IPS-20b (cell line): ENCODE results near the gene TCEAL4.

Experiments
- H3K27ac ChIP-seq: one replicate; pipeline ENCODE4 v1.5.1; 2013; ENCODE audit warnings: low read length
- H3K27me3 ChIP-seq: 2 replicates; pipeline ENCODE4 v1.6.1; 2013; ENCODE audit warnings: mild to moderate bottlenecking, low read length, inconsistent platforms; ENCODE audit not compliant: insufficient read depth
- H3K36me3 ChIP-seq: 2 replicates; pipeline ENCODE4 v1.6.1; 2013; ENCODE audit warnings: low read depth, mild to moderate bottlenecking, inconsistent platforms, low read length, moderate library complexity; ENCODE audit not compliant: insufficient read depth
- H3K4me1 ChIP-seq: 2 replicates; pipeline ENCODE4 v1.6.1; 2013; ENCODE audit warnings: mild to moderate bottlenecking, control low read depth, inconsistent platforms, low read length, moderate library complexity; ENCODE audit not compliant: insufficient read depth
- H3K4me3 ChIP-seq: 2 replicates; pipeline ENCODE4 v1.5.1; 2013; ENCODE audit warnings: mild to moderate bottlenecking, low read length, inconsistent platforms
- H3K9ac ChIP-seq: 2 replicates; pipeline ENCODE4 v1.6.1; 2013; ENCODE audit warnings: low read depth, mild to moderate bottlenecking, inconsistent platforms, low read length, moderate library complexity
- H3K9me3 ChIP-seq: 2 replicates; pipeline ENCODE4 v1.6.1; 2013; ENCODE audit warnings: mild to moderate bottlenecking, low read depth, low read length, inconsistent platforms; ENCODE audit not compliant: insufficient read depth

Gene TCEAL4

DNA sequence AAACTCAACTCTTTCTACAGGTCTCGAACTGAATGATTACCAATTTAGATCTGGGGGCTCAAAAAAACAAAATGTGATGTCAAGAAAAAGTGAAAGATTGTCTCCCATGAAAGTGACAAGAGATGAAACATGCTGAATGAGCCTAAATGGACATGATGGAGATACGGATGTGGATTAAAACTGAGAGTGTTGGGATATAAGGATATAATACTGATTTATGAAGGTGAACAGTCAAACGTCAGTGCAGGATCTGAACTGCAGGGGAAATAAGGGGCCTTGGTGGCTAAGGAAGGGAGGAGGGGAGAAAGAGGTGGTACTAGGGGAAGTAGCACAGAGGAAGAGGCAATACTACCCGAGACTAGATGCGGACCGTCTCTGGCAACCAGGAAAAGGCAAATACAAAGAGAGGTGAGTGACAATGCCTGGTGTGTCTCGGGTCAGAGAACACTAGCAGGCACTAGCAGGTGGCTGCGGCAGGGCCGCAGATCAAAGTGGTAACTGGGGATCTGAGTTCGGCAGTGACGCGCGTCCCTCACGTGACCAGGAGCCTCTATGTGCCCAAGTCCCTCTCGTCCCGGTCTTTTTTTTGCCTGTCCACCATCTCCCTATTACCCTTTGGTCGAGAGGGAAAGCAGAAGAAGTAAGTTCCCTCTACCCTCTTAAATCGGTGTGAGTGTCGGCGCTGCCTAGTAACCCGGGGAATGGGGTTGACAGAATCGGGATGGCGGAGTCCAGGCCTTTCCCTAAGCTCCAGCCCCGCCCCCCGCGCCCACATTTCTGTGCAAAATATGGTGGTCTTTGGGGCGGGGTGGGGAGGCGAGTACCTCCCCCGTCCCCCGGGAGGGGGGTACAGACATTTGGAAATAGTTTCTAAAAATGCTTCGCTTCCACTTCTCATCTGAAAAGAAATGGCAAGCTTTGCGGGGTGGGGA, 43.3 kb downstream of the TCEAL4 start, which contains the start of gene TCEAL1:
TCEAL1 (plus strand) TSS at position 590 of the 932 bp plus-strand sequence. CDS start 942 bp downstream, outside the sequence.
- no peaks in the 10 kb centered on the region for H3K4me1 ChIP-seq
- peak within 1 kb of the TSS; percentile 88 for H3K4me3 ChIP-seq
- no peaks in the 10 kb centered on the region for H3K27me3 ChIP-seq
- no peaks in the 10 kb centered on the region for H3K36me3 ChIP-seq
- H3K9ac ChIP-seq, result peak within 1 kb of the TSS; percentile 83; the same call in 1 of the 2 replicates
- H3K27ac ChIP-seq, result no peak within 1 kb of the TSS
- H3K9me3 ChIP-seq, result no peaks in the 10 kb centered on the region

- Histone ChIP-seq H3K36me3 (no peaks in the 10 kb centered on the region), H3K4me3 (peak overlapping the region; percentile 88), H3K9me3 (no peaks in the 10 kb centered on the region), H3K9ac (peak overlapping the region; percentile 83; the same call in 1 of the 2 replicates), H3K4me1 (no peaks in the 10 kb centered on the region), H3K27me3 (no peaks in the 10 kb centered on the region), H3K27ac (no peak overlapping the region)
Observed at GRCh38 chrX:103629318-103630170, 44.2 kb downstream of the TCEAL4 start.

DNA sequence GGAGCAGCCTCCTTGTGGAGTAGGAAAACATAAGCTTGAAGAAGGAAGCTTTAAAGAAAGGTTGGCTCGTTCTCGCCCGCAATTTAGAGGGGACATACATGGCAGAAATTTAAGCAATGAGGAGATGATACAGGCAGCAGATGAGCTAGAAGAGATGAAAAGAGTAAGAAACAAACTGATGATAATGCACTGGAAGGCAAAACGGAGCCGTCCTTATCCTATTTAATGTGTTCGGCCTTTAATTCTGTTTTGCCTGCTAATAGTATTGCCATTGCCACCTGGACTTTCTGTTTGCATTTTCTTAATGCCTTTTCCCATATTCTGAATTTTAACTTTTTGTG, 44.8 kb downstream of the TCEAL4 start:
- Histone ChIP-seq H3K4me1 (no peaks in the 10 kb centered on the region), H3K36me3 (no peaks in the 10 kb centered on the region), H3K27ac (no peak overlapping the region), H3K9ac (peak overlapping the region; percentile 83; the same call in 1 of the 2 replicates), H3K4me3 (peak overlapping the region; percentile 88), H3K9me3 (no peaks in the 10 kb centered on the region), H3K27me3 (no peaks in the 10 kb centered on the region)

- H3K36me3 ChIP-seq, result no peaks in the 10 kb centered on the region
- H3K4me3 ChIP-seq, result no peak overlapping the region
- no peak overlapping the region for H3K9ac ChIP-seq
Observed at GRCh38 chrX:103631145-103631544, 45.8 kb downstream of the TCEAL4 start.

GRCh38 chrX:103635436-103635835, 50.1 kb downstream of the TCEAL4 start:
- H3K4me1 ChIP-seq, result no peaks in the 10 kb centered on the region

More at GRCh38 chrX:103631145-103631544, 45.8 kb downstream of the TCEAL4 start:
- H3K27ac ChIP-seq, result no peak overlapping the region
- no peaks in the 10 kb centered on the region for H3K4me1 ChIP-seq
- no peaks in the 10 kb centered on the region for H3K9me3 ChIP-seq
- H3K27me3 ChIP-seq, result no peaks in the 10 kb centered on the region

More at GRCh38 chrX:103635436-103635835, 50.1 kb downstream of the TCEAL4 start:
- Histone ChIP-seq H3K36me3 (no peaks in the 10 kb centered on the region), H3K9ac (no peak overlapping the region), H3K9me3 (no peaks in the 10 kb centered on the region), H3K27ac (no peak overlapping the region), H3K27me3 (no peaks in the 10 kb centered on the region), H3K4me3 (no peak overlapping the region)
